ENCODE results near the gene AACS.

Gene AACS

GRCh38 chr12:125187148-125187745 lies 122.0 kb downstream of the AACS start:
- no peak for DNase-seq

DNA sequence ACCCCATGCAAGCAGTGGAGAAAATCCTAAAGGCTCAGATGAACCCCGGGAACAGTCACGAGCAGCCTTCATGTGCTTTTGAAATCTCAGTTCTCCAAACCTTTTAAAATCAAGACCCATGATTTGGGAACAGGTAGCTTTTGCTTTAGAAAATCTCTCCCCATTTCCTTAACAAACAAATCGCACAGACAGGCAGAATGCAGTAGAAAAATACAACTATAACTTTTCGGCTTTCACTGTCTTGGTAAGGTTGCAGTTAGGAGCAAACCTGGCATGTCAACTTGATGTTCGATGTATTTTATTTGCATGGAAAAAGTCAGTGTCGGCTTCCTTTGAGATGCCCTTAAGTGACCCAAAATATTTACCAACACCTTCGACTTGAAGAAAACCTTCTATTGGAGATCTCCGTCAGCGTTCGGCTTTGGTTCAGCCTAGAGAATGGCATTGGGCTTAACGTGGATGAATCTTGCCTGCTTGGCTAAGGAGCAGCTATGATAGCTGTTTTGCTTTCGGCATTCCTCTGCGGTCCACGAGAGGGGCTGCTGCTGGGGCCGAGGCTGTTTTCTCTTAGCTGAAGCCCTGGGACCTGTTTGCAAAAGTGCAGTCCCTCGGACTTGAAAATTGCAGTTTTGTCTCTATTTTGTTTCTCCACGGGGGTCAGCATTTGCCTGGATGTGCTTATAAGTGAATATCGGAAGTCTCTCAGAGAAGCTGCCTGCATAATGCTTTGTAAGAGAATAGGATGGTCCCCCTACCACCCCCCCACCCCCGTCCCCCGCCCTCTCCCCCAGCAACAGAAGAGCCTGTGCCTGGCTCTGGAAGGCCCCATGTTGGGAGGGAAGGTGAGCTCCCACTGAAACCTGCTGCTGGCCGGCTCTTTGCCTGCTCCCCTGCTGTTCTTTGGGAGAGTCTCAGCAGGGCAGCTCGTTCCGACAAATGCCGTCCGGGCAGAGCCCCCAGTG lies 122.8 kb downstream of the AACS start:
- DNase-seq, result no peak

DNA sequence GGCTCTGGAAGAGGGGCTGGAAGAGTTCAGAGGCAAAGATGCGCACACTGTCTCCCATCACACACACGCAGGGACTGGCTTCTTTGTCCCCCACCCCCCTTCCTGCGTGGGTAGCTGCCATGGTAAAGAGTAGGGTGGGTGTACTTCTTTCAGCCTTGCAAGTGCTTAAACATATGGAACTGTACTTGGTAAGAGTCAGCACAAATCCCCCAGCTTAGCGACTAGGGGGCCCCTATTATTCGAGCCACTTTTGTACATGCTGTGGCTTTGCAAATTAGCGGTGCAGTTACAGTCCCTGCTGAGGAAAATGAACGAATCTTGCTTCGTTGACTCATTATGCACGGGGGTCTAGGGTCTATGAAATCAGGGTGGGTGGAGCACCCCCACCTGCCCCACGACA lies 123.8 kb downstream of the AACS start:
- DNase-seq, result no peak

GRCh38 chr12:125189502-125189901 lies 124.3 kb downstream of the AACS start:
- no peak for DNase-seq

GRCh38 chr12:125191361-125192087 lies 126.3 kb downstream of the AACS start:
- no peak for DNase-seq

DNA sequence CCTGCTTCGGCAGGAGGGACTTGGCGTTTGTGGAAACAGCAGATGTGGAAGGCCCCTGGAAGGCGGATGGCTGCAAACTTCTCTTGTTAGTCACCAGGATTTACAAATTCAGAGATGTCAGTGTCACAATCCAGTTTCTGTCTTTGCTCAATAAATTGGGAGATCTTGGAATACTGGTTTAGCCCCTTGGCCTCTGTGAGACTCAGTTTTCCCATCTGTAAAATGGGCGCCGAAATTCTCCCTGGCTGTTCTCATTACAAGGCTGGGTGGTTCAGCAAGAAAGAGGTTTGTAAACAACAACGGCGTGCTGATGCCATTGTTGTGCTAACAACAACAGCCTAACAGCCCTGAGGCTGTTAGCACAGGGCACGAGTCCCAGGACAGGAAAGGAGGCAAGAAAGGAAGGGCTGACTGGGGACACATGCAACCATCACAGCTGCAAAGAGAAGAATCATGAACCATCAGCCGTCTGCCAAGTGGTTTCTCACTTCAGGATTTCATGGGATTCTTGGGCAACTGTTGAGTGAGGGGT lies 127.5 kb downstream of the AACS start:
- no peak for DNase-seq

All from HCEC 1CT (cell line).